OCI-LY7 (cell line): Measurements from ENCODE around the gene TMPRSS11B.

Source experiments
- CTCF ChIP-seq: fragments of 200-600 bp; sonication (generic); conservative IDR thresholded peaks from 2 replicates; pipeline ENCODE4 v1.5.1; 2014; ENCODE audit warnings: mild to moderate bottlenecking, antibody characterized with exemption, low read length, moderate library complexity, mixed read lengths
- EZH2phosphoT487 ChIP-seq: fragments of 200-600 bp; sonication (generic); IDR thresholded peaks from 2 replicates; pipeline ENCODE4 v1.6.1; 2018; ENCODE audit warnings: low read depth, borderline replicate concordance, mild to moderate bottlenecking, mixed run types, antibody characterized with exemption, low read length, moderate library complexity, mixed read lengths

DNA sequence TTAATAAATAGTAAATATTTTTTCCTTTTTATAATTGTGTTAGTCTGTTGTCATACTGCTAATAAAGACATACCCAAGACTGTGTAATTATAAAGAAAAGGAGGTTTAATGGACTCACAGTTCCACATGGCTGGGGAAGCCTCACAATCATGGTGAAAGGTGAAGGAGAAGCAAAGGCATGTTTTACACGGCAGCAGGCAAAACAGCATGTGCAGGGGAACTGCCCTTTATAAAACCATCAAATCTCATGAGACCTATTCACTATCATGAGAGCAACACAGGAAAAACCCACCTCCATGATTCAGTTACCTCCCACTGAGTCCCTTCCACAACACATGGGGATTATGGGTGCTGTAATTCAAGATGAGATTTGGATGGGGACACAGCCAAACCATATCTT is 45.8 kb upstream of the TMPRSS11B start:
- TF ChIP-seq CTCF, result no peak
- TF ChIP-seq EZH2phosphoT487, result no peak
